Measurements from ENCODE around the gene NPFFR1.

DNA sequence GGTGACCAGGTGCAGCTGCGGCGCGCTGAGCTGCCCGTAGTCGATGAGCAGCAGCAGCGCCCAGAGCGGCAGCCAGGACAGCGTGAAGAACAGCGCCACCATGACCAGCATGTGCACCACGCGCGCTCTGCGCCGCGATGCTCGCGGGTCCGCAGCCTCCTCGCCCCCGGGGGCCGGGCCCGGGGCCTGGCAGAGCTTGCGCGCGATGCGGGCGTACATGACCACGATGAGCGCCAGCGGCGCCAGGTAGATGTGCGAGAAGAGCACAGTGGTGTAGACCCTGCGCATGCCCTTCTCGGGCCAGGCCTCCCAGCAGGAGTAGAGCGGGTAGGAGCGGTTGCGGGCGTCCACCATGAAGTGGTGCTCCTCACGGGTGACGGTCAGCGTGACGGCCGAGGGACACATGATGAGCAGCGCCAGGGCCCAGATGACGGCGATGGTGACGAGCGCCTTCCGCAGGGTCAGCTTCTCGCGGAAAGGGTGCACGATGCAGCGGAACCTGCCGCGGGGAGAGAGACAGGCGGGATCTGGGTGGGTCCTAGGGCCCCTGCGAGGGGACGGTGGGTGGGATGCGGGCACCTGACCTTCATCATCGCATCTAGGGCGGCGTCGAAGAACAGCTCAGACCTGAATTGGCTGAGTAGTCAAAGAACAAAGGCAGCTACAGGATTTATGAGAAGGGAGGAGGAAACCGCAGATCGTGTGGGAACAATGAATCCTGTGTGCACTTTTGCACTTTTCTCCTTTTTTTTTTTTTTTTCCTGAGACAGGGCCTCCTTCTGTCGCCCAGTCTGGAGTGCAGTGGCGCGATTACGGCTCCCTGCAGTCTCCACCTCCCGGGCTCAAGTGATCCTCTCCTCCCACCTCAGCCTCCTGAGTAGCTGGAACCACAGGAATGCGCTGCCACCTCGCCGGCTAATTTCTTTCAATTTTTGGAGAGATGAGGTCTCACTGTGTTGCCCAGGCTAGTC lies 28.2 kb downstream of the NPFFR1 start:
- TF ChIP-seq POLR2A (IDR thresholded peaks at IDR 0.05), result no peak
- TF ChIP-seq, protein P1, sequence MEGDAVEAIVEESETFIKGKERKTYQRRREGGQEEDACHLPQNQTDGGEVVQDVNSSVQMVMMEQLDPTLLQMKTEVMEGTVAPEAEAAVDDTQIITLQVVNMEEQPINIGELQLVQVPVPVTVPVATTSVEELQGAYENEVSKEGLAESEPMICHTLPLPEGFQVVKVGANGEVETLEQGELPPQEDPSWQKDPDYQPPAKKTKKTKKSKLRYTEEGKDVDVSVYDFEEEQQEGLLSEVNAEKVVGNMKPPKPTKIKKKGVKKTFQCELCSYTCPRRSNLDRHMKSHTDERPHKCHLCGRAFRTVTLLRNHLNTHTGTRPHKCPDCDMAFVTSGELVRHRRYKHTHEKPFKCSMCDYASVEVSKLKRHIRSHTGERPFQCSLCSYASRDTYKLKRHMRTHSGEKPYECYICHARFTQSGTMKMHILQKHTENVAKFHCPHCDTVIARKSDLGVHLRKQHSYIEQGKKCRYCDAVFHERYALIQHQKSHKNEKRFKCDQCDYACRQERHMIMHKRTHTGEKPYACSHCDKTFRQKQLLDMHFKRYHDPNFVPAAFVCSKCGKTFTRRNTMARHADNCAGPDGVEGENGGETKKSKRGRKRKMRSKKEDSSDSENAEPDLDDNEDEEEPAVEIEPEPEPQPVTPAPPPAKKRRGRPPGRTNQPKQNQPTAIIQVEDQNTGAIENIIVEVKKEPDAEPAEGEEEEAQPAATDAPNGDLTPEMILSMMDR (IDR thresholded peaks at IDR 0.05), result no peak
